Measurements from ENCODE around the gene NTRK3.
A peak's percentile ranks its signal among the peaks of the same experiment; 100 is the strongest.

NTRK3 gene

DNA sequence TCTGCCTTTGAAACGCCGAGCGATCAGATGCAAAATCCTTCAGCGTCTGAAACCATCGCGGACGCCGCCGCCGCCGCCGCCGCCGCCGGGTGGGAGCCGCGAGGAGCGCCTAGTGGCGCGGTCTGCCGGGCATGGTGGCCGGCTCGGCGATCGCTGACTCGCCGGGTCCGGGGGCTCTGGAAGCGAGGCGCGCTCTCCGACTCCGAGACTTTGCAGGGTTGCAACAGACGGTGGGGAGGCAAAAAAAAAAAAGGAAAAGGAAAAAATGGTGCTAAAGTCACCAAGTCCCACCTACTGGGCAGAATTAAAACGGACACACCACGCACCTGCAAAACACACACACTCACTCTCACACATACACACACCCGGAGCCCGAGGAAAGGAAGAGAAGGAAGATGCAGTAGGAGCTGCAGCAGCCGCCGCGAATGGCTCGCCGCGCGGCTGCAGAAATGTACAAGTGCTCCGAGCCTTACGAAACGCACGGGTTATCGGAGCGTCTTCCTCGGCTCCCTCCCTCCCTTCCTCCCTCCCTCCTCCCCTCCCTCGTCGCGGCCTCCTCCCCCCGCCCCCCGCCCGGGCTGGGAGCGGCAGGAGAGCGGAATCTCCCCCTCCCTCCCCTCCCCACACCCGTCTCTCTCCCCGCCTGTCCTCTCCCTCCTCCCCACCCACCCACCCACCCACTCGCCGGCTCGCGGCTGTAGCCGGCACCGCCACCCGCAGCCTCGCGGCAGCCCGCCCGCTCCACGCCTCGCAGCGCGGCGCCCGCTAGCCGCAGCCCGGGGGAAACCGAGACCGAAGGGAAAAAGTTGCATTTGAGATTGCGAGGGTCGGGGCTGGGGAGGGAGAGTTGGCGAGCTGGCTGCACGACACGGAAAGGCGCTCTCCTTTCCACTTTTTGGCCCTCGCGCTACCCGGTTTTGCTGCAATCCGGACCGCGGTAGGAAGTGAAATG is at the start of gene NTRK3:
TSS of gene NTRK3 (minus strand) at position 461 of the 952 bp plus-strand sequence. CDS start 586 bp downstream, outside the sequence.
- H3K4me1 ChIP-seq (ENCODE audit: control insufficient read depth, insufficient read depth, low read length): 0 out of 2 replicates have a peak, but pooled peaks cover 4% of the 10 kb centered on the region
- H3K9me3 ChIP-seq (ENCODE audit: control insufficient read depth, insufficient read depth, low read length): no peaks in the 10 kb centered on the region
- peaks cover 52% of the 10 kb centered on the region for H3K27me3 ChIP-seq (ENCODE audit: control insufficient read depth, insufficient read depth, low read length)
- peak within 1 kb of the TSS; percentile 87 for H3K4me3 ChIP-seq (ENCODE audit: low read depth, low read length)
- H3K36me3 ChIP-seq (ENCODE audit: control insufficient read depth, insufficient read depth, low read length): no peaks in the 10 kb centered on the region
- no peak within 1 kb of the TSS for H3K27ac ChIP-seq (ENCODE audit: low read depth, low read length)
- 0 out of 2 replicates have a peak within 1 kb of the TSS, but pooled peaks have one; percentile 64 for H3K9ac ChIP-seq (ENCODE audit: low read depth, low read length)

DNA sequence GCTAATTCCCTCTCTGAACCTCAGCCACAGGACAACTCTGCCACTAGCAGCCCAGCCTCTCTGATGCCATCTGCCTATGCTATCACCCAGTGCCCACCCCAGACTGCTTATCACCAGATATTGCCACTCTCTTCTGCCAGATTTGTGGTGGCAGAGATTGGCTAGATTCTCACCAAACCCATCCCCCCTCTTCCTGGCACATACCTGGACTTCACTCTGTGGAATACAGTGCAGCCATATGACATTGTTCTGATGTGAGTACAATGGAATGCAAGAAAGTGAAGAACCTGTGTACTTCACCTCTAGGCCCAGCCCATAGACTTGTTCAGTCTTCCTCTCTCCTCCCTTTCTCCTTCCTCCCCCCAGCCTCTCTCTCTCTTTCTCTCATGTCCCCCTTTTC is 46.9 kb upstream of the NTRK3 start:
- H3K4me3 ChIP-seq (ENCODE audit: low read depth, low read length): no peak overlapping the region
- H3K9me3 ChIP-seq (ENCODE audit: control insufficient read depth, insufficient read depth, low read length): no peaks in the 10 kb centered on the region
- H3K27ac ChIP-seq (ENCODE audit: low read depth, low read length): no peak overlapping the region
- no peaks in the 10 kb centered on the region for H3K36me3 ChIP-seq (ENCODE audit: control insufficient read depth, insufficient read depth, low read length)
- no peak overlapping the region for H3K9ac ChIP-seq (ENCODE audit: low read depth, low read length)
- no peaks in the 10 kb centered on the region for H3K27me3 ChIP-seq (ENCODE audit: control insufficient read depth, insufficient read depth, low read length)
- peaks cover 20% of the 10 kb centered on the region for H3K4me1 ChIP-seq (ENCODE audit: control insufficient read depth, insufficient read depth, low read length)

DNA sequence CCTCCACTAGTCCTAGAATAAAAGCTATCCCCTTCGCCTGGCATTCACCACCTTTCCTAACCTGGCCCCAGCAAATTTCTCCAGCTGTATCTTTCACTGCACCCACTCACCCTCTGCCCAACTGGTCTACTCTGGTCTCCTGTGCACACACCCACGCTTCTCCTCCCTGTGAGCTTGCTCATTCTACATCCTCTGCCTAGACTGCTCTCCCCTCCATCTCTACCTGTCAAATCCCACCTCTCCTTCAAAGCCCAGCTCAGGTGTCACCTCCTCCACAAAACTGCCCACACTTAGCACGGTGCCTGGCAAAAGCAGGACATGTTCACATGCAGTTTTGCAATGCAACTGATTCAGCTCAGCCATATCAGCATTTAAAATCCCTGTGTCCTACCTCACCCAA is 45.8 kb upstream of the NTRK3 start:
- H3K27me3 ChIP-seq (ENCODE audit: control insufficient read depth, insufficient read depth, low read length): no peaks in the 10 kb centered on the region
- H3K9me3 ChIP-seq (ENCODE audit: control insufficient read depth, insufficient read depth, low read length): no peaks in the 10 kb centered on the region
- no peaks in the 10 kb centered on the region for H3K36me3 ChIP-seq (ENCODE audit: control insufficient read depth, insufficient read depth, low read length)
- H3K4me1 ChIP-seq (ENCODE audit: control insufficient read depth, insufficient read depth, low read length): peaks cover 20% of the 10 kb centered on the region
- no peak overlapping the region for H3K27ac ChIP-seq (ENCODE audit: low read depth, low read length)
- H3K4me3 ChIP-seq (ENCODE audit: low read depth, low read length): no peak overlapping the region
- no peak overlapping the region for H3K9ac ChIP-seq (ENCODE audit: low read depth, low read length)

DNA sequence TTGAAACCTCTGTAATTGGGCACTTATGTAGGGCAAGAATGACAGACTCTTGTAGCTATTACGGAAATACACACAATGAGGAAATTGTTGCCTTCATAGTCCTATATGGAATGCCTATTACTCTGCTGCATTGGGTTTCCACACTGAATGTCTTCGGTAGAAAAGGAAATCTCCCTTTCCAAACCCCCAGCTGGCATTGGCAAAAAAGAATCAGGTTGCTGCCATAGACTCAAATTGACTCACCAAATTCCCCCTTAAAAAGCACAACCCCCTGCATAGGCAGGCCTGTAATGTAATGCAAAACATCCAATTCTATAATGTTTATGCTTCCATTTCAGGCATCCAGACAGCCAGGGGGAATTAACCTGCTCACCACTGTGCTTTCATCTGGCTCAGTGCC is 44.8 kb upstream of the NTRK3 start:
- Histone ChIP-seq H3K36me3 (ENCODE audit: control insufficient read depth, insufficient read depth, low read length) (no peaks in the 10 kb centered on the region), H3K4me1 (ENCODE audit: control insufficient read depth, insufficient read depth, low read length) (peaks cover 20% of the 10 kb centered on the region), H3K27me3 (ENCODE audit: control insufficient read depth, insufficient read depth, low read length) (no peaks in the 10 kb centered on the region), H3K27ac (ENCODE audit: low read depth, low read length) (no peak overlapping the region), H3K4me3 (ENCODE audit: low read depth, low read length) (no peak overlapping the region), H3K9me3 (ENCODE audit: control insufficient read depth, insufficient read depth, low read length) (no peaks in the 10 kb centered on the region), H3K9ac (ENCODE audit: low read depth, low read length) (no peak overlapping the region)

DNA sequence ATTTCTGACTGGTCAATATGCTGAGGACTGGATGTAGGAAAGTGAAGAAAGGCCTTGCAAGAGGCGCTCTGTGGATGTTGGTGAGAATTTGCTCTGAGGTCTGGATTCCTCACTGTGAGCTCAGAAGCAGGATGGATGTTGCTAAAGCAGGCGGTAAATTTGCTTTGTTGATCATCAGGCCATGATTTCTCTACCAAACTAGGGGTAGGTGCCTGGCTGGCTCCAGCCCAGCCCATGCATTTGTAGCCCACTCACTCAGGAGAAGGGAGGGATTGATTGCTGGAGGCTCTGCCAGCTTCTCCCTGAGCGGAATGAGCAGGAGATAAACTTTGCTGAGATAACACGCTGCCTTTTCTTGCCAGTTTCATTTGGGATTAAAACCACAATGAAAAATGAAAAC is 44.3 kb upstream of the NTRK3 start:
- H3K4me1 ChIP-seq (ENCODE audit: control insufficient read depth, insufficient read depth, low read length): peaks cover 20% of the 10 kb centered on the region
- no peaks in the 10 kb centered on the region for H3K27me3 ChIP-seq (ENCODE audit: control insufficient read depth, insufficient read depth, low read length)
- no peak overlapping the region for H3K27ac ChIP-seq (ENCODE audit: low read depth, low read length)
- no peaks in the 10 kb centered on the region for H3K36me3 ChIP-seq (ENCODE audit: control insufficient read depth, insufficient read depth, low read length)
- no peaks in the 10 kb centered on the region for H3K9me3 ChIP-seq (ENCODE audit: control insufficient read depth, insufficient read depth, low read length)
- H3K4me3 ChIP-seq (ENCODE audit: low read depth, low read length): no peak overlapping the region
- no peak overlapping the region for H3K9ac ChIP-seq (ENCODE audit: low read depth, low read length)

DNA sequence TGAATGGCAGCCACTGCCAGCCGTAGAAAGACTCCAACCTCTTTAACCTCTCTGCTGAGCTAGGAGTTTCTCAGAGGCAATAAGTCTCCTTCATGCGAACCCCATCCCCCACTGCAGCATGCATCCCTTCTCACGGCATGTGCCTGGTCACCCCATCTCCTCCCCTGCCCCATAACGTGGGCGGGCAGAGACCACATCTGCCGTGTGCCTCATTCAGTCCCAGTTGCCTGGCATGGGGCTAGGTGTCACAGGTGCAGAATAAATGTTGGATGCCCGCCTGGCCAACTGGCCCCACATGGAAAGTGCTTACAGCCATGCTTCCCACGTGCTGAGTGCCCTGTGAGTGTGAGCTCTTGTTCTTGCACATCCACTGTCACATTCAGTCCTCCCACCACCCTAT is 43.5 kb upstream of the NTRK3 start:
- Histone ChIP-seq H3K36me3 (ENCODE audit: control insufficient read depth, insufficient read depth, low read length) (no peaks in the 10 kb centered on the region), H3K27me3 (ENCODE audit: control insufficient read depth, insufficient read depth, low read length) (no peaks in the 10 kb centered on the region), H3K4me3 (ENCODE audit: low read depth, low read length) (no peak overlapping the region), H3K4me1 (ENCODE audit: control insufficient read depth, insufficient read depth, low read length) (peaks cover 20% of the 10 kb centered on the region), H3K9ac (ENCODE audit: low read depth, low read length) (no peak overlapping the region), H3K9me3 (ENCODE audit: control insufficient read depth, insufficient read depth, low read length) (no peaks in the 10 kb centered on the region), H3K27ac (ENCODE audit: low read depth, low read length) (no peak overlapping the region)

DNA sequence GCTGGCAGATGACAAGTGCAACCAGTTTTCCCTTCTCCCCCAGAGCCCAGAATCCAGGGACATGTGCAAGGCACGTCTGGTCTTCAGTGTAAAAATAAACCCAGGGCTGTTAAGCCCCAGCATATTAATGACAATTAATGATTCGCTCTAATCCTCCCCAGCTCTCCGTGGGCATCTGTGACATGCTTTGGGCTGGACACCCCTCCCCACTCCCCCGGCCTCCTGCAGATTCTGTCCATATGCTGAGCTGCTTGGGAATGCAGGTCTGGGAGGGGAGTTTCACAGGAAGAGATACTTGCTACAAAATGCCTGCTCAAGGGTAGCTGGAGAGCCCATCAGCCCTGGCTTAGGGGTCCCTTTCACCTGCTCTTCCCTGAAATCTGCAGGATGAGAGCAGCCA is 43.0 kb upstream of the NTRK3 start:
- H3K27me3 ChIP-seq (ENCODE audit: control insufficient read depth, insufficient read depth, low read length): no peaks in the 10 kb centered on the region
- no peak overlapping the region for H3K27ac ChIP-seq (ENCODE audit: low read depth, low read length)
- no peaks in the 10 kb centered on the region for H3K36me3 ChIP-seq (ENCODE audit: control insufficient read depth, insufficient read depth, low read length)
- H3K4me1 ChIP-seq (ENCODE audit: control insufficient read depth, insufficient read depth, low read length): peaks cover 20% of the 10 kb centered on the region
- H3K9ac ChIP-seq (ENCODE audit: low read depth, low read length): no peak overlapping the region
- H3K9me3 ChIP-seq (ENCODE audit: control insufficient read depth, insufficient read depth, low read length): no peaks in the 10 kb centered on the region
- no peak overlapping the region for H3K4me3 ChIP-seq (ENCODE audit: low read depth, low read length)

DNA sequence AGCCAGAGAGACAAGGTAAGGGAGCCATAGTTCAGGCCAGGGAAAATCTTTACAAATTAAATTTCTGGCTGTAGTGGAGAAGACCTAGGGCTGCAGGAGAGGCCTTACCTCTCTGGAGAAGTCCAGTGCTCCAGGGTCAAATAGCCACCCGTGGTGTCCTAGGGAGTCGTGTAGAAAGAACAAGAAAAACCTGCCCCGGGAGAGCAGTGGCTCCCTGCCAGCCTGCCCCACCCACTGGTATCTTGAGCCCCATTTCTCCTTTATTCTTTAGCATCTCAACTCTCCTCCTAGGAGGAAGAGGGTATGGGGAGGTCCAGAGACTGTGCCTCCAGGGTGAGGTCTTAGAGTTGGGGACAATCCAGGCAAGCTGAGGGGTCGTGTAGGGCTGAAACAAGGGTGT is 32.1 kb upstream of the NTRK3 start:
- no peak overlapping the region for H3K9ac ChIP-seq (ENCODE audit: low read depth, low read length)
- no peaks in the 10 kb centered on the region; the same call in 1 of the 2 replicates for H3K27me3 ChIP-seq (ENCODE audit: control insufficient read depth, insufficient read depth, low read length)
- peaks cover 4% of the 10 kb centered on the region; the same call in 1 of the 2 replicates for H3K4me1 ChIP-seq (ENCODE audit: control insufficient read depth, insufficient read depth, low read length)
- H3K4me3 ChIP-seq (ENCODE audit: low read depth, low read length): no peak overlapping the region
- H3K9me3 ChIP-seq (ENCODE audit: control insufficient read depth, insufficient read depth, low read length): no peaks in the 10 kb centered on the region
- no peak overlapping the region for H3K27ac ChIP-seq (ENCODE audit: low read depth, low read length)
- no peaks in the 10 kb centered on the region for H3K36me3 ChIP-seq (ENCODE audit: control insufficient read depth, insufficient read depth, low read length)

DNA sequence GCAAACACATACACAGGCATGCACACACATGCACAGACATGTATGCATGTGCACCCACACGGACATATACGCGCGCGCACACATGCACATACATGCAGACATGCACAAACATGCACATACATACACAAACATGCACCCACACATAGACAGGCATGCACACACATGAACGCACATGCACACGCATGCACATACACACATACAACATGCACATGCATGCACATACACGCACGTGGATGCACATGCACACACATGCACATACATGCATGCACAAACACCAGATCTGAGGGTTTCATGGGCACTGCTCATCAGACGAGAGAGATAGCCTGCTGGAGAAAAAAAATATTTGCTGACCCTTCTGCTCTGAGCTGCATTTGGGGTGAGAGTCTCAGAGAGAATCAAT is 31.7 kb upstream of the NTRK3 start:
- Histone ChIP-seq H3K27ac (ENCODE audit: low read depth, low read length) (no peak overlapping the region), H3K9me3 (ENCODE audit: control insufficient read depth, insufficient read depth, low read length) (no peaks in the 10 kb centered on the region), H3K36me3 (ENCODE audit: control insufficient read depth, insufficient read depth, low read length) (no peaks in the 10 kb centered on the region), H3K4me3 (ENCODE audit: low read depth, low read length) (no peak overlapping the region), H3K27me3 (ENCODE audit: control insufficient read depth, insufficient read depth, low read length) (no peaks in the 10 kb centered on the region; the same call in 1 of the 2 replicates), H3K9ac (ENCODE audit: low read depth, low read length) (no peak overlapping the region; the same call in 1 of the 2 replicates), H3K4me1 (ENCODE audit: control insufficient read depth, insufficient read depth, low read length) (peaks cover 4% of the 10 kb centered on the region; the same call in 1 of the 2 replicates)

DNA sequence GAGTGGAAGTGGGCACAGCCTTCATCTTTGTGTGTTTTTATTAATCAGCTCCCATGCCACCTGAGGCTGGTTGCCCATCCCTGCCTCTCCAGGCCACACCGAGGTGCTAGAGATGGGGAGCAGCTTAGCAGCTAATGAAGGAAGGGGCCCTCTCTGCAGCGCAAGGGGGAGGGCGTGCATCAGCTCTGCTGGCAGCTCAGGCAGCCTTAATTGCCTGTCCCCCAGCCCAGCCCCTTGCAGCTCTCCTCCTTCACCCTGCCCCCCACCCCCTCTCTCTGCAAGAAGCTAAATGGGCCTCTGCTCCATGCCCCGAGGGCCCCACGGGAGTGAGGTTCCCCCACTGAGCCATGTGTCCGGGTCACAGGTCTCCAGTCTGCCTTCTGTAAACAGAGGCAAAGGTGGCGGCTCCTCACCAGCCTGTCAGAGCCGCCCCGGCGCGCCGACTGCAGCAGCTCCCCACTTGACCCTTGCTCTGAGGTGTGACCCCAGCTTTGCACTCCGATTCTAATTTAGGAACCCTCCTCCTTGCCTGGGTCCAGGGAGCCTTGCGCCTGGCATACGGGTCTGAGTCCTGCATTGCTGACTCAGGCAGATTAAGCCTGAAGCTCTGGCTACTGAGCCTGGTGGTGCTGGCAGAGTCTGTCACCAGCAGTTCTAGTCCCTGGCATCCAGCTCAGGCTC is 27.9 kb upstream of the NTRK3 start:
- Histone ChIP-seq H3K4me3 (ENCODE audit: low read depth, low read length) (no peak overlapping the region), H3K36me3 (ENCODE audit: control insufficient read depth, insufficient read depth, low read length) (no peaks in the 10 kb centered on the region), H3K27ac (ENCODE audit: low read depth, low read length) (no peak overlapping the region), H3K9me3 (ENCODE audit: control insufficient read depth, insufficient read depth, low read length) (no peaks in the 10 kb centered on the region), H3K27me3 (ENCODE audit: control insufficient read depth, insufficient read depth, low read length) (no peaks in the 10 kb centered on the region; the same call in 1 of the 2 replicates), H3K4me1 (ENCODE audit: control insufficient read depth, insufficient read depth, low read length) (peaks cover 10% of the 10 kb centered on the region), H3K9ac (ENCODE audit: low read depth, low read length) (no peak overlapping the region)

DNA sequence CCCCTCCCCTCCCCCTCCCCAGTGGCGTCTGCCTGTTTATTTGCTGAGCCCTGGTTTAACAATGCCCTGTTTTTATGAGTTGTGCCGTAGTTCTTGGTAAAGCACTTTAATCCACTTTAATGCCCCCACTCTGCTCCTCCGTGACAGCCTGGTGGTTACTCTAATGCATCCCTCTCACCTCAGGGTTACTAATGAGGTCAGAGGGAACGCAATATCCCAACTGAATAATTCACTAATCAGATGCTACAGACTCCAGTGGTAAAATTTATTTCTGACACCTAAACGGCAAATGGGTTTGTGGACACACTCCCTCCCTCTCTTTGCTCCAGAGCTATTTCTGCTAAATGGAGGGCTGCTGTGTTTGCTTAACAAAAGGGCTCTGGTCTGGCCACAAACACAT is 26.1 kb upstream of the NTRK3 start:
- Histone ChIP-seq H3K27me3 (ENCODE audit: control insufficient read depth, insufficient read depth, low read length) (no peaks in the 10 kb centered on the region; the same call in 1 of the 2 replicates), H3K27ac (ENCODE audit: low read depth, low read length) (no peak overlapping the region), H3K4me1 (ENCODE audit: control insufficient read depth, insufficient read depth, low read length) (peaks cover 10% of the 10 kb centered on the region), H3K9me3 (ENCODE audit: control insufficient read depth, insufficient read depth, low read length) (no peaks in the 10 kb centered on the region), H3K4me3 (ENCODE audit: low read depth, low read length) (no peak overlapping the region), H3K9ac (ENCODE audit: low read depth, low read length) (no peak overlapping the region), H3K36me3 (ENCODE audit: control insufficient read depth, insufficient read depth, low read length) (no peaks in the 10 kb centered on the region)

Data from HUES48 (cell line).